HT1080 (cell line): ENCODE data around the gene CEP295NL. TPM values are rescaled to one million over a fixed set of nuclear protein-coding genes. Genes with fewer than 3 reads are reported as not detected.
"Not testable (repeated sequence)": the region's sequence is repeated elsewhere in the genome, so short reads cannot be mapped to it uniquely, and the experiment has no call there.

Experiments used
- DNase-seq: peaks from one replicate; pipeline ENCODE4 v3.0.0-alpha.2; 2015; ENCODE audit warnings: low read depth
- polyA plus RNA-seq, 2 experiments: library from polyadenylated mRNA; depleted of rRNA; stranded (reverse); fragments of >200 nt; gene quantifications; 2 replicates each; pipeline ENCODE4 v1.2.3, GENCODE V29; 2015
- total RNA-seq: library from RNA; depleted of rRNA; stranded (reverse); fragments of >200 nt; shearing (Covaris generic); gene quantifications from 2 replicates; pipeline ENCODE4 v1.2.3, GENCODE V29; 2014; rRNA removed

CEP295NL gene, protein sequence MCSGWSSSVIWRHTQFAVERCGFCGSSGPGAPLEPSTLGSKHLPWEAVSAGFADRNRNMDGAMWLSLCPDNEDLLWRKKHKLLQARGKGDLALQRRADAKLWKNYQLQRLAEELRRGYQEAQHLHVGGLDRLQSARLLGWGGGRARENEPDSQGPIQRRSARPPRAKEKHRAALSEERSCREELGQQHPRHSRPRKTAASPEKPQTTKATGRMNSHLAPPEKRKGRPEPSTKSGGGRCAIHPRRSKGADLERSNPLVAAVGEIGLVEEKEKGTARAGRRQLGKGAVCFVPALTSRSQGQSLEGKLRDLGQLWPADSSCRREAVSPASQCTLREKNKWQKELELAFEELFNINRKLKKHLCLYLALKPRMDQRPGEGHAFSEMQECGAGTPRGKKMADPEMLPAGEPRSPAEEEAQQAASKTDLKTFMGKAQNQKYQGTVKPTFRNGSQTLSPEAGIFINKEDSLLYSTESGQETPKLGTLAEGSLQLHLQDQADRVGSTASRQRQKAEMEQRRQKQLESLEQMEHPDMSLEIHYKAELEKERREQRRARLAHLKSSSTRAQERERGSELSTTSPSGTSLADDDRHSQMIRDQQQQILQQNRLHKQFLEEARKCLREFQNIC
- total RNA-seq = 0.27 and 0.55 TPM in 2 replicates
- polyA plus RNA-seq (2015; cell fraction: cytosol; rRNA removed) = 0.06 and 0.45 TPM in 2 replicates
- 0.61 and 0.65 TPM in 2 replicates for polyA plus RNA-seq (2015; cell fraction: nucleus; rRNA removed)

DNA sequence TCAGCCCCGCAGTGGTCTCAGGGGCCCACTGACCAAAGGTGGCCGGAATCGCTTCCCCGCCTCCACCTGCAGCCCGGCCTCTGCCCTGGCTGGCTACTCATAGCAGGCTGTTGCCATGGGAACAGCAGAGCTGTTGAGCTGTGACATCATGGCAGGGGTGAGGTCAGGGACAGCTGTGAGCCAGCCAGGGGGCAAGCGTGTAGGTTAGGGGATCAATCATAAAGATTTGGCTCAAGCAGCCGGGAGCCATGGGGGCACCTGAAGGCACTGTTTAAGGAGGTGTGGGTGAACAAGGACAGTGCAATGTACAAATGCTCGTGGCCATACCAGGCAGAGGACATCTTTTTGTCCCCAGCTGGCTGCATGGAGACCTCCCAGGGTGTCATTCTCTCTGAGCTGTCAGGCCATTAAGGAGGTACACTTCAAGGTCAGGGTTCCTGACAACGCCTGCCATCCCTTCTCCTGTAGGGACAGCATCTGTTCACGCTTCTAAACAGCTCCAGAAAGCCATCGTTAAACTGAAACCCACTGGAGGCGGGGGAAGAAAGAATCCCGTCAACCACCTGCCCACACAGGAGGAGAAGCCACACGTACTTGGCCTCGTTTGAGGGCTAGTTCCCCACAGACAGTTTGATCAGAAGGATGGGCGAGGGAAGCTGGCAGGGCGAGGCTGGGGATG, at the start of gene CEP295NL:
Gene CEP295NL, minus strand, starts transcription at position 101 of the 679 bp plus-strand sequence. CDS start 1,373 bp downstream, outside the sequence.
- no peak for DNase-seq

DNA sequence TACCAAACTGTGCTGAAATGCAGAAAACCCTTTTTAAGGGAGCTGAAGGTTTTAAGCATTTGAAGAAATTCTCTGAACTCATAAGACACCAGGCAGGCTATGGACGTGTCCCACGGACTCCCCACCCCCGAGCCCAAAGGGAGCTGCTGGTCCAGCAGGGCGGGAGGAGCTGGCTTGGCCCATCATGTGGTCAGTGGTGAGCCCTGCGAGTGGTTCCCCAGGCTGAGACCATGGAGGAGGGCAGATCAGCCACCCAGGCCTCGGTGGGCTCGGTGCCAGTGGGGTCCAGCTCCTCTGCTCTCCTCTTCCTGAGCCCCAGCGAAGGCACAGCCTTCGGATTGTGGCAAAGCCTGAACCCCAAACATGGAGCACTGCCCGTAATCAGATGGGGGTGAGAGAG, 49.7 kb upstream of the CEP295NL start:
- DNase-seq = no peak

DNA sequence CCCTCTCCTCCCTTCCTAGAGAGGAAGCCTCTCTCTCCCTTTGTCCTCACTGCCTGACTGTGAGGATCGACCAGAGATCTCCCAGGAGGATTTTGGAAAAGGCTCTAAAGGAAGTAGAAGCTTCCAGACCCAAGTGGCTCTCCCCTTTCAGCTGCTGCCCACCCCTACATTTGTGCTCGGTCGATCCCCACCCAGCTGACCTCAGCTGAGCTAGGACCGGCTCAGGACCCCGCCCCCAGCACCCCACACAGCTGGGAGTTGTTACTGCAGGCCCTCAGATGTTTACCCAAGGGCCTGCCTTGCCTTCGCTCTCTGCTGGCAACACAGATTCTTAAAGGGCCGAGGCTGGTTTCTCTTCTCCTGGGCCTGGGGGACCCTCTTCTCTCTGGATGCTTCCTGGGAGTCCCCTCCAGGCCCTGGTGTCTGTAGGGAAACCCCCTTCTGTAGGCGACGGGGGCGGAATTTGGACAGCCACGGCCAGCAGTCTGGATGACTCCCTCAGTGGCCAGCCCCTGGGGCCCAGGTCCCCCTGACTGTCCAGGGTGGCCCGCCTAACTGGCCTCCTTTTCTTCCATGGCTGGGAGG, 49.1 kb upstream of the CEP295NL start:
- no peak for DNase-seq

DNA sequence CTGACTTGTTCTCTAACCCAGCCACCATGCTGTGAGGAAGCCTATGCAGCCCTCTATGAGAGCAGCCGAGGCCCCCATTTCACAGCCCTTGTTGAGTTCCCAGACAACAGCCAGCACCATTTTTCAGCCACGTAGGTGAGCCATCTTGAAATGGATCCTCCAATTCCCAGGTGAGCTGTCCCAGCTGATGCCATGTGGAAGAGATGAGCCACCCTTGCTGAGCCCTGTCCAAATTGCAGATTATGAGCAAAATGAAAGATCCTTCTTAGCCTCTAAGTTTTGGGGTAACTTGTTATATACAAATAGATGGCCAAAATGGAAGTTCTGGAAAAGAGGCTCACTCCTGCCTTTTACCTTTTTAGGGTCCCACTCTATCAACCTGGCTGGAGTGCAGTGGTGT, 47.9 kb upstream of the CEP295NL start:
- no peak for DNase-seq

DNA sequence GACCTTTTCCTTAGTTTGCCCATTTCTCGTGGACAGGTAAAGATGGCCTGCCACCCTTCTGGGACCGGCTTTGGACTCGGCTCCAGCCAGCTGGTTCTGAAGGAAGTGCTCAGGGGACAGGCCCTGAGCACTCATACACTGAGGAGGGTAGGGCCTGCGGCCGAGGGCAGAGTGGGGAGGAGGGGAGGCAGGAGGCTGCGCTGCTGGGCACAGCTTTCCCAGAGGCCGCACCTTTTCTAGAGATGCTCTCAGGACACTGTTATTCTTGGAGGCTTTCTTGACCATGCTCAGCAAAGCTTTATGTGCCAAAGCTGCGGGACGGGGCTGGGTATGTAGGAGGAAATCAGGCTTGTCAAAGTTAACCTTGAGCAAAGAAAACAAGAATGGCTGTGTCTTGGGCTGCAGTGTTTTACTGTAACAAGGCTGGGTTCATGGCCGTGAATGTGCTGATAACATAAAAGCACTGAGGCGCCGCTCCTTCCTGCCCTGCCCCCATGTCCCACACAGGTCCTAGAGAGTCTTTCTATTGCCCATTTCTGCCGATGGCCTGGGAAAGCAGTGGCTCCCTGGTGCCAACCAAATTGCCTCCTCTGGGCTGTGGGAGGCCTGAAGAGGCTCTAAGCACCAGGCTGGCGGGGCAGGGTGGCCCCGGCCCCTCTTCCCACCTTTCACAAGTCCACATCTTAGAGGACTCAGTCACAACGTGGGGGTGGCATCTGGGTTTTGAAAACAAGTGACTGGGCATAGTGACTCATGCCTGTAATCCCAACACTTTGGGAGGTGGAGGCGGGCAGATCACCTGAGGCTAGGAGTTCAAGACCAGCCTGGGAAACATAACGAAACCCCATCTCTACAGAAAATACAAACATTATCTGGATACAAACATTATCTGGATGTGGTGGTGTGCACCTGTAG, 44.5 kb upstream of the CEP295NL start:
- DNase-seq = no peak

DNA sequence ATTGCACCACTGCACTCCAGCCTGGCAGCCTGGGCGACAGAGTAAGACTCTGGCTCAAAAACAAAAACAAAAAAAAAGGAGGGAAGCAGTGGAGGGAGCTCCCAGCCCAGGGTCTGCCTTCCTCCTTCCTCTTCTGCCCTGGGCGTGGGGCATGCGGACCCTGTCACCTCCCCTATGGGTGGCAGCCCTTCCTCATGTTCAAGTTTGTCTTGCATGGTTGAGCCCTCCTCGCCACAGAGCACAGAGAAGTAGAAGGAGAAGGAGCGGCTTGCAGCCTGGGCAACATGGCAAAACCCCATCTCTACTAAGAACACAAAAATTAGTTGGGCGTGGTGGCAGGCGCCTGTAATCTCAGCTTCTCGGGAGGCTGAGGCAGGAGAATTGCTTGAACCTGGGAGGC, 43.6 kb upstream of the CEP295NL start:
- no peak for DNase-seq

DNA sequence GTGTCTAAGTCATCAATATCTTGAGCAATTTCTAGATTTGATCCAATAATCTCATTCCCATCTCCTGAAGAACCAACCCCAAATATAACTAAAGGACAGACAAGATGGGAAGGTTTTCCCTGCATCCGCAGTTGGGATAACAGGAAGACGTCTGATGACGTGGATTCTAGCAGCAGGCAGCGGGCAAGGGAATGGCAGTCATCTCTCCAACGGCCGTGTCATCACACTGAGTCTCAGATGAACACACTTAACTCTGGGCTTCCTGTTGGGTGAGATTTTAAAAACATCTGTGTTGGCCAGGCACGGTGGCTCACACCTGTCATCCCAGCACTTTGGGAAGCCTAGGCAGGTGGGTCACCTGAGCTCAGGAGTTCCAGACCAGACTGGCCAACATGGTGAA, 43.1 kb upstream of the CEP295NL start:
- DNase-seq = peak; percentile 53

DNA sequence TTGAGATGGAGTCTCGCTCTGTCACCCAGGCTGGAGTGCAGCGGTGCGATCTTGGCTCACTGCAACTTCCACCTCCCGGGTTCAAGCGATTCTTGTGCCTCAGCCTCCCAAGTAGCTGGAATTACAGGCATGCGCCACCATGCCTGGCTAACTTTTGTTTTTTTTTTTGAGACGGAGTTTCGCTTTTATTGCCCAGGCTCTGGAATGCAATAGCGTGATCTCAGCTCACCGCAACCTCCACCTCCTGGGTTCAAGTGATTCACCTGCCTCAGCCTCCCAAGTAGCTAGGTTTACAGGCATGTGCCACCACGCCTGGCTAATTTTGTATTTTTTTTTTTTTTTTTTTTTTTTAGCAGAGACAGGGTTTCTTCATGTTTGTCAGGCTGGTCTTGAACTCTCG, 42.5 kb upstream of the CEP295NL start:
- not testable (repeated sequence) for DNase-seq

DNA sequence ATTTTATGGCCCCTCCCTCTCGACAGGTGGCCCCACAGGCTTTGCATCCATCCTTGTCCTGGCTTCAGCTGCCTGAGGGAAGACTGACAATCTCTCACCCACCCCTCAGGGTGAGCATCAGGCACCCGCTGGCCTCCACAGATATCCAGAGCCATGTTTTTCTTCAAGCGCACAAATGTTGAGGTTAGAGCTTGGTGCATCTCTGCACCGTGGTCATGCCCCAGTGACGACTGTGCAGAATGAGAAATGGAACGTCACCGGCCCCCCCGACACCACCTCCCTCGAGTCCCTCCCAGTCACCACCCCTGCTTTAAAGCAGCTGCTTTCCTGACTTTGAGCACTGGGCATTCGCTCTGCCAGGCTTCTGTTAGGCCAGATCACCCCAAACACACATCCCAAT, 42.0 kb upstream of the CEP295NL start:
- no peak for DNase-seq

DNA sequence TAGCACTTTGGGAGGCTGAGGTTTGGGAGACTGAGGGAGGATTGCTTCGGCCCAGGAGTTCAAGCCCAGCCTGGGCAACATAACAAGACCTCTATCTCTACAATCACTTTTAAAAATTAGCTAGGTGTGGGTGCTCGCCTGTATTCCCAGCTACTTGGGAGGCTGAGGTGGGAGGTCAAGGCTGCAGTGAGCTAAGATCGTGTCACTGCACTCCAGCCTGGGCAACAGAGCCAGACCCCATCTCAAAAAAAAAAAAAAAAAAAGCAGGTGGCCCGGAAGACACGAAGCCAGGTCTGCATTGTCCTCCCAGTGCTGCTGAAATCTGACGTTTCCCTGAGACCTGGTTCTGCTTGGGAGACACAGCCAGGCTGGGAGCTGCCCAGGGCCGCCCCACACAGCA, 41.0 kb upstream of the CEP295NL start:
- no peak for DNase-seq

DNA sequence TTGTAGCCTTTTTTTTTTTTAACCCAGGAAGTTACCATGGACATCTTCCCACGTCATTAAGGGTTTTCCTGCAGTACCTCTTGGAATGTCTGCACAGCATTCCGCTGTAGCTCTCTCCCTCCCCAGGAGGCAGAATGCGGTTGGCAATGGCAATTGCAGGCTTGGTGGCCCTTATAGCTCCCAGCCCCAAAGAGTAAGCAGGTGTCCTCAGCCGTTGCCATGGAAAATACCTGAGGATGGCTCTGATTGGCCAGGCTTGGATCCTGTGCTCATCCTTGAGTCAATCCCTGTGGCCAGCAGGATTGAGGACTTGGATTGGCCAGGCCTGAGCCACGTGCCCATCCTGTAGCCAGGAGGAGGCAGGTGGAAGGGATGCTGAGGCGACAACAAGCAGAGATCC, 37.7 kb upstream of the CEP295NL start:
- no peak for DNase-seq

DNA sequence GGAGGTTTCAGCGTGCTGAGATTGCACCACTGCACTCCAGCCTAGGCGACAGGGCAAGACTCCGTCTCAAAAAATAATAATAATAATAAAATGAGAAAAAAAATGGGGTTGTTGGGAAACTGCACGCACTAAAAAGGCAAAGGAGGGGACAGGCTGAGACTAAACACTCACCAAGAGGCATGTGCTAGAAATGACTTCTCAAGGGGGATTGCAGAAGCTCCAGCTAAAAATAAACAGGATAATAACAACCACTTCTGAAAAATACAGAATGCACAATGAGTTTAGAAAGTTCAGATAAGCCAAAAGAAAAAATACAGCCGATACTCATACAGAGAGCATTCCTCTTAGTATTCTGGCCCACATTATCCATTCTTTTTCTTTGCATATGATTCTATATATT, 37.3 kb upstream of the CEP295NL start:
- DNase-seq = no peak

DNA sequence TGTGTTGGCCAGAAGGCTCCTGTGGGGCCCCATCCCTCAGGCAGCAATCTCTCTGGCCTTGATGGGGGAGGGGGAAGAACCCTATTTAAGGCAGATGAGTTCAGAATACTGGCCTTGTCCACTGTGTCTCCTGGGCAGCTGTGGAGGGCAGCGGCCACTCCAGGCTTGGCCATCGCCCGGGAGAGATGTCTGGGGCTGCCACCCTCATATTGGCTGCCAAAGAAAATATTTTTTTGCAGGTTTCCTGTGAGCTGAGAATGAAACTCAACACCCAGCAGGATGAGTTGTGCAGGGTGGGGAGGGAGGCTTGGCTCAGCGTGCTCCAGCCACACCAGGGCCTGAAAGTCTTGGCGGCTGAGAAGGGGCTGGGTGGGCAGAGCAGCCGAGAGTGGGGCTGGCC, 36.6 kb upstream of the CEP295NL start:
- peak; percentile 70 for DNase-seq

DNA sequence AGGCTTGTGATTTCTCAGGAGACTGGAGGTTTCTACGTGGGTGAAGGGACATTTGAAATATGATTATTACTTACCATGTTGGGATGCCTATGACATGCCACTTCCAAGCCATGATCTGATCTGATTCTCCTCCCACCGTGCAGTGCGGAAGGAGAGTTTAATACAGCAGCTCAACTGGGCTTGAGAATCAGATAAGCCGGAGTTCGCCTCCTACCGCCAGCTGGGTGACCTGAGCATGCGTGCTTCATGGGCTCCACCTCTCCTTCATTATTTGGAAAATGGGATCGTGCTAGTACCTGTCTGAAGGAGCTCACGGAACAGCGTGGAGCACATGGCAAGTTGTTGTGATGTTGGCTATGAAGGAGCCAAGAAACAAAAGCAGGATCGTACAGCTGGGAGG, 34.6 kb upstream of the CEP295NL start:
- no peak for DNase-seq

DNA sequence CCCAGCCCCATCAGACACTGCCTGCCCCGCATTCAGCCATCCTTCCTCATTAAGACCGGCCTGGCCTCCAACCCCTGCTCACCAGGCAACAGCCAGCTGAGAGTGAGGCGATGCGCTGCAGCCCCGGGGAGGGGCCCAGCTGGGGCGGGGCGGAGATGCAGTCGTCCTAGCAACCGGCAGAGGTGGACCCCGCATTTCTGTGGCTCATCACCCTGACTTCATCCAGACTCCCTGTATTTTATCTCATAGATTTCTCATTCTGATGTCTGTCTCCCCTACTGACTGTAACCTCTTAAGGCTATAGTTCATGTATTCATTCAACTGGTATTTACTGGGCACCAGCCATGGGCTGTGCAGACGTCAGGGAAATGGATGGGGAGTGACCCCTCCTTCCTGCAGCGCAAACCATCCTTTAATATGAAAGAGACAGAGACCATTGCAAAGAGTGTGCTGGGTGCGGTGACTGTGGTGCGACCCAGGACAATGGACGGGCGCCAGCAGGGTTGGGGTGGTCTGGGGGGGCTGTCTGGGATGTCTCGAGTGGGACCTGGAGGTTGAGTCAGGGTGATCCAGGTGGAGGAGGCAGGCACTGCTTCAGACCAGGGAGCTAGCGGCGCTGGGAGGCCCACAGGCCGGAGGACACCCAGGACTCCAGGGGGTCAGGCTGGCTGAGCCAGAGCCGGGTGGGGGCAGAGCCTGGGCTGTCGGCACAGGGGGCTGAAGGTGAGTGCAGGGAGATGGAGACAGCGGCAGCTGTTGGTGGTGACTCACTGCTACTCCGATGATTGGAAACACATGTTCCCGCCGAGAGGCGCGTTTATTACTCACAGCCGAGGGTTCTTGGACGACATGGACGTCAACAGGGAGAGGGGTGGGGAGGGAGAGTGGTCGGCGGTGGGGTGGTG, 32.7 kb upstream of the CEP295NL start:
- peak; percentile 94 for DNase-seq

DNA sequence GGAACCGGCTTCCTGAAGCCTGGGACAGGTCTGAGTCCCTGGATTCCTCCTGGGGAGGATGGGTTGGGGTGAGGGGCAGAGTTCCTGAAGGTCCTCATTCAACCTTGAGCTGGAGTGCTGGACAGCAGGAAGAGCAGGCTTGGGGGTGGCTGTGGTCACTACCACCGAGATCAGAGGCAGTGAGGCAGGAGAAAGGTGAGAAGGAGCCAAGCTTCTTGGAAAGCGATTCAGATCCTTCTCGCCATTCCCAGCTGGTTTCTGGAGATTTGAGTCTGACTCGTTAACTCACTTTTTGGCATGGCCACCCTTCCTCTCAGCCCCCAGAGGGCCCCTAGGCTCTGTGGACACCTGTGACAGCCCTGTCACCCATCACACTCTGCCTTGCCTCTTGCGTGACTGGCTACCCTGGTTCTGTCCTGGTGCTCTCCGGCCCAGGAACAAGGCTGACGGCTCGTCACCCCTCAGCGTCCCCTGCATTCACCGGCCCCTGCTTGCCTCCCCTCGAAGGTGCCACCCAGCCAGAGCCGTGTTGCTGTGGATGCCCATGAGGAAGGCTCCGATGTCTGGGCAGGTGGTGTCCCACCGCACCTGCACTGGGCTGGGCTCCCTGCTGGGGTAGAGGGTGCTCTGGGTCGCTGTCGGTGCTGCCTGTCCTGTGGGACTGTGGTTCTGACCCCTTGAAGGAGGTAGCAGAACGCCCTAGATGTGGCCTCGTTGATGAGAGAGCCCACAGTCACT, 31.8 kb upstream of the CEP295NL start:
- peak; percentile 30 for DNase-seq

DNA sequence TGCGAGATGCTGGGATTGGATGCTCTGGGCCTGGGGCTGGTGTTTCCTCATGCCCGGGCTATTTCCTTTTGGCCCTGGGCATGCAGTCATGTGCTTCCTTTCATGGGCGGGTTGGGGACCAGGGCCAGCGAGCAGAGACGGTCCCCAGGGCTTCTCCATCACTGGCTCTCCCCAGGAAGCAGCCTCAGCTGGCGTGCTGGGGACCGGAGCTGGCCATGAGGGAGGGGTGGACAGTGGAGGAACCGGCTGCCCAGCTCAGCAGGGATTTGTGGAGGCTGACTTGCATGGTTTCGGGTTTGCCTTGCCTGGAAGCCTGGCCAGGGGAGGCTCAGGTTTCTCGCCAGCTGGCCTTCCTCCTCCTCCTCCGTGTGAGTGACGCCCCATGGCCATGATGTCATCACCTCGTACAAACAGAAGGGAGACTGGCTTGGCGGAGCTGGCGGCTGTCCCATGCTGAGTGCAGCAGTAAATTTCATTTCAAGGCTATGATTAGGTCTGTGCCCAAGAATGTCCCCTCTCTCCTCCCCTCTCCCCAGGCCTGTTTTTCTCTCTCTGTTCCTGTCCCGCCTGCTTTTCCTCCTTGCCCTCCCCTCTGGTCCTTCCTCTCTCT, 31.1 kb upstream of the CEP295NL start:
- DNase-seq = peak; percentile 95
